ENCODE data around the gene KLF16.

DNA sequence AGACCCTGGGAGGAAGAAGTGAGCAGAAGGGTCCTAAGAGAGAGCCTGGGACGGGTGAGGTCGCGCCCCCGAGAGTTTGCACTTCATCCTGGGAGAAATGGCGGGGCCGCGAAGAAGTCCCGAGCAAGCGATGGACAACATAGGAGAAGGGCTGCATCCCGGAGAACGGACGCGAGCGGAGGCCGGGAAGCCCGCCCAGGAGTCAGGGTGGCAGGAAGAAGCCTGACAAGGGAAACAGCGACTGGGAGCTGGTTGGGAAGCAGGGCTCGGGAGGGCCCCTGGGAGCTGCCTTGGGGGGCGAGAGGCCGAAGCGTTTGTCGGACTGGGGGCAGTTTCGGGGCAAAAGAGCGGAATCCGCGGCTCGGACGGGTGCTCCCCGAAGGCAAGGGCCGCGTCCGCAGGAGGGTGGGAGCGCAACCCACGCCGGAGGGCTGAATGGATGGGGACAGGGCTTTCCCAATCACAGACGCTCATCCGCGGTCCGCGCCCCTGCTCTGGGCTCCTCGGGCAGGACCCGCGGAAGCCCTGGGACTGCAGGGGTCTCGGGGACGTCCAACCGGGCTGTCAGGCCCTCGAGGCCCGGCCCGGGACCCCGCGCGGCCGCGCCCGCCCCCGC lies 21.4 kb upstream of the KLF16 start:
- TF ChIP-seq POLR2A (IDR thresholded peaks at IDR 0.05) (no peak), POLR2AphosphoS5 (IDR thresholded peaks at IDR 0.05; ENCODE audit: insufficient read depth in 1 of 2, low read depth in 1 of 2) (no peak)
- TF ChIP-seq, protein P1, sequence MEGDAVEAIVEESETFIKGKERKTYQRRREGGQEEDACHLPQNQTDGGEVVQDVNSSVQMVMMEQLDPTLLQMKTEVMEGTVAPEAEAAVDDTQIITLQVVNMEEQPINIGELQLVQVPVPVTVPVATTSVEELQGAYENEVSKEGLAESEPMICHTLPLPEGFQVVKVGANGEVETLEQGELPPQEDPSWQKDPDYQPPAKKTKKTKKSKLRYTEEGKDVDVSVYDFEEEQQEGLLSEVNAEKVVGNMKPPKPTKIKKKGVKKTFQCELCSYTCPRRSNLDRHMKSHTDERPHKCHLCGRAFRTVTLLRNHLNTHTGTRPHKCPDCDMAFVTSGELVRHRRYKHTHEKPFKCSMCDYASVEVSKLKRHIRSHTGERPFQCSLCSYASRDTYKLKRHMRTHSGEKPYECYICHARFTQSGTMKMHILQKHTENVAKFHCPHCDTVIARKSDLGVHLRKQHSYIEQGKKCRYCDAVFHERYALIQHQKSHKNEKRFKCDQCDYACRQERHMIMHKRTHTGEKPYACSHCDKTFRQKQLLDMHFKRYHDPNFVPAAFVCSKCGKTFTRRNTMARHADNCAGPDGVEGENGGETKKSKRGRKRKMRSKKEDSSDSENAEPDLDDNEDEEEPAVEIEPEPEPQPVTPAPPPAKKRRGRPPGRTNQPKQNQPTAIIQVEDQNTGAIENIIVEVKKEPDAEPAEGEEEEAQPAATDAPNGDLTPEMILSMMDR (IDR thresholded peaks at IDR 0.05): no peak
